ENCODE data around the gene PSKH1.

The PSKH1 gene

DNA sequence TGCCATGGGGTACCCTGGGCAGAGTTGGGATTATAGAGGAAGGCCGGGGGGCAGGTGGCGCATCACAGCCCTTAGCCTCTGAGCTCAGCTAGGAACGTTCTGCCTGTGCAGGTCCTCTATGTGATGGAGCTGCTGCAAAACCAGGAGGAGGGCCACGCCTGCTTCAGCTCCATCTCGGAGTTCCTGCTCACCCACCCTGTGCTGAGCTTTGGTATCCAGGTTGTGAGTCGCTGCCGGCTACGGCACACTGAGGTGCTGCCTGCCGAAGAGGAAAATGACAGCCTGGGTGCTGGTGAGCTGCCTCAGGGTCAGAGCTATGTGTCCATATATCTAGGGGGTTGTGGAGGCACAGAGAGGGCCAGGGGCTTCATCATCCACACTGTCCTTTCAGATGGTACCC lies 14.2 kb upstream of the PSKH1 start:
- Histone ChIP-seq H3K27me3 (ENCODE audit: control insufficient read depth, low read length) (no peaks in the 10 kb centered on the region), H3K36me3 (ENCODE audit: control insufficient read depth, low read length) (peaks cover 88% of the 10 kb centered on the region), H3K4me2 (ENCODE audit: low read length) (no peak overlapping the region), H3F3A (ENCODE audit: control insufficient read depth, insufficient read depth) (no peaks in the 10 kb centered on the region), H3K4me3 (ENCODE audit: low read length) (no peak overlapping the region), H3K27ac (ENCODE audit: low read depth, low read length) (no peak overlapping the region), H3K9me2 (replicated peaks; ENCODE audit: control insufficient read depth, low read length) (no peaks in the 10 kb centered on the region), H3K79me2 (ENCODE audit: control insufficient read depth, low read length) (peaks cover 30% of the 10 kb centered on the region), H3K9me3 (ENCODE audit: control insufficient read depth, insufficient read depth, low read length) (no peaks in the 10 kb centered on the region), H4K20me1 (ENCODE audit: control insufficient read depth, insufficient read depth, low read depth, low read length) (peaks cover 4% of the 10 kb centered on the region; the same call in 1 of the 2 replicates), H3K4me1 (ENCODE audit: control insufficient read depth, low read length) (peaks cover 14% of the 10 kb centered on the region)
- TF ChIP-seq, protein P1, sequence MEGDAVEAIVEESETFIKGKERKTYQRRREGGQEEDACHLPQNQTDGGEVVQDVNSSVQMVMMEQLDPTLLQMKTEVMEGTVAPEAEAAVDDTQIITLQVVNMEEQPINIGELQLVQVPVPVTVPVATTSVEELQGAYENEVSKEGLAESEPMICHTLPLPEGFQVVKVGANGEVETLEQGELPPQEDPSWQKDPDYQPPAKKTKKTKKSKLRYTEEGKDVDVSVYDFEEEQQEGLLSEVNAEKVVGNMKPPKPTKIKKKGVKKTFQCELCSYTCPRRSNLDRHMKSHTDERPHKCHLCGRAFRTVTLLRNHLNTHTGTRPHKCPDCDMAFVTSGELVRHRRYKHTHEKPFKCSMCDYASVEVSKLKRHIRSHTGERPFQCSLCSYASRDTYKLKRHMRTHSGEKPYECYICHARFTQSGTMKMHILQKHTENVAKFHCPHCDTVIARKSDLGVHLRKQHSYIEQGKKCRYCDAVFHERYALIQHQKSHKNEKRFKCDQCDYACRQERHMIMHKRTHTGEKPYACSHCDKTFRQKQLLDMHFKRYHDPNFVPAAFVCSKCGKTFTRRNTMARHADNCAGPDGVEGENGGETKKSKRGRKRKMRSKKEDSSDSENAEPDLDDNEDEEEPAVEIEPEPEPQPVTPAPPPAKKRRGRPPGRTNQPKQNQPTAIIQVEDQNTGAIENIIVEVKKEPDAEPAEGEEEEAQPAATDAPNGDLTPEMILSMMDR (IDR thresholded peaks at IDR 0.05; ENCODE audit: low read depth, low read length, poor library complexity, severe bottlenecking), result no peak
- no peak for TF ChIP-seq EZH2phosphoT487 (IDR thresholded peaks at IDR 0.05; ENCODE audit: borderline replicate concordance, low read length)

DNA sequence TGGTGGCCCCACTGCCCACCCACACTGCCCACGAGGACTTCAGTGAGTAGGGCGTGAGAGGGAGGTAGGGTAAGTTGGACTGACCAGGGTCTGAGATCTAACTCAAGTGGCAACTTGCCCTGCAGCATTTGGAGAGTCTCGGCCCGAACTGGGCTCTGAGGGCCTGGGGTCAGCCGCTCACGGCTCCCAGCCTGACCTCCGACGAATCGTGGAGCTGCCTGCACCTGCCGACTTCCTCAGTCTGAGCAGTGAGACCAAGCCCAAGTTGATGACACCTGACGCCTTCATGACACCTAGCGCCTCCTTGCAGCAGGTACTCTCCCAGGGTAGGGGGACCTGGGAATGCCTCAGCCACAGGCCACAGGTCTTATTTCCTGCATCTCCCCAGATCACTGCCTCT lies 13.6 kb upstream of the PSKH1 start:
- Histone ChIP-seq H3K4me1 (ENCODE audit: control insufficient read depth, low read length) (peaks cover 8% of the 10 kb centered on the region), H3K4me2 (ENCODE audit: low read length) (no peak overlapping the region), H3K9me3 (ENCODE audit: control insufficient read depth, insufficient read depth, low read length) (no peaks in the 10 kb centered on the region), H4K20me1 (ENCODE audit: control insufficient read depth, insufficient read depth, low read depth, low read length) (peaks cover 4% of the 10 kb centered on the region; the same call in 1 of the 2 replicates), H3F3A (ENCODE audit: control insufficient read depth, insufficient read depth) (no peaks in the 10 kb centered on the region), H3K9me2 (replicated peaks; ENCODE audit: control insufficient read depth, low read length) (no peaks in the 10 kb centered on the region), H3K79me2 (ENCODE audit: control insufficient read depth, low read length) (peaks cover 24% of the 10 kb centered on the region), H3K27ac (ENCODE audit: low read depth, low read length) (no peak overlapping the region), H3K36me3 (ENCODE audit: control insufficient read depth, low read length) (peaks cover 94% of the 10 kb centered on the region), H3K4me3 (ENCODE audit: low read length) (no peak overlapping the region), H3K27me3 (ENCODE audit: control insufficient read depth, low read length) (no peaks in the 10 kb centered on the region)
- TF ChIP-seq, protein P1 (IDR thresholded peaks at IDR 0.05; ENCODE audit: low read depth, low read length, poor library complexity, severe bottlenecking), result no peak
- no peak for TF ChIP-seq EZH2phosphoT487 (IDR thresholded peaks at IDR 0.05; ENCODE audit: borderline replicate concordance, low read length)

DNA sequence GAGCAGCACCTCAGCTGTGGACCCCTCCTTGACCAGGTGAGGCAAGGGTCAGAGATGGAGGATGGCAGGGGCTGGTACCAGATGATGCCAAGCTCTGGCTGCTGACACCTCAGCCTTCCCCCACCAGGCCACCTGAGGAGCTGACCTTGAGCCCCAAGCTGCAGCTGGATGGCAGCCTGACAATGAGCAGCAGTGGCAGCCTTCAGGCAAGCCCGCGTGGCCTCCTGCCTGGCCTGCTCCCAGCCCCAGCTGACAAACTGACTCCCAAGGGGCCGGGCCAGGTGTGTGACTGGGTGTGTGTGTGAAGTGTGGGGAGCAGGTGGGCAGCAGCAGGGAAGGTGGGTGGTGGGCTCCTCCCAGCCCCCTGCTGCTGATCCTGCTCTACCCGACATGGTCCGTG lies 13.1 kb upstream of the PSKH1 start:
- H3K9me2 ChIP-seq (replicated peaks; ENCODE audit: control insufficient read depth, low read length), result no peaks in the 10 kb centered on the region
- no peak overlapping the region for H3K27ac ChIP-seq (ENCODE audit: low read depth, low read length)
- H3K36me3 ChIP-seq (ENCODE audit: control insufficient read depth, low read length), result peaks cover 99% of the 10 kb centered on the region
- H3F3A ChIP-seq (ENCODE audit: control insufficient read depth, insufficient read depth), result no peaks in the 10 kb centered on the region
- H3K9me3 ChIP-seq (ENCODE audit: control insufficient read depth, insufficient read depth, low read length), result no peaks in the 10 kb centered on the region
- peaks cover 19% of the 10 kb centered on the region for H3K79me2 ChIP-seq (ENCODE audit: control insufficient read depth, low read length)
- H3K4me1 ChIP-seq (ENCODE audit: control insufficient read depth, low read length), result peaks cover 3% of the 10 kb centered on the region
- H3K4me3 ChIP-seq (ENCODE audit: low read length), result no peak overlapping the region
- TF ChIP-seq EZH2phosphoT487 (IDR thresholded peaks at IDR 0.05; ENCODE audit: borderline replicate concordance, low read length), result no peak
- TF ChIP-seq, protein P1 (IDR thresholded peaks at IDR 0.05; ENCODE audit: low read depth, low read length, poor library complexity, severe bottlenecking), result no peak
- peaks cover 4% of the 10 kb centered on the region; the same call in 1 of the 2 replicates for H4K20me1 ChIP-seq (ENCODE audit: control insufficient read depth, insufficient read depth, low read depth, low read length)
- no peaks in the 10 kb centered on the region for H3K27me3 ChIP-seq (ENCODE audit: control insufficient read depth, low read length)
- H3K4me2 ChIP-seq (ENCODE audit: low read length), result no peak overlapping the region

Data from DOHH2 (cell line).